NCI-H1417 (cell line): ENCODE measurements around the gene ITGA1.
"Not testable (repeated sequence)": the region's sequence is repeated elsewhere in the genome, so short reads cannot be mapped to it uniquely, and the experiment has no call there.

Source experiments
- DNase-seq, 3 experiments: peaks; one replicate each; lab custom pipeline; 2025; lab: John Stamatoyannopoulos, UW

ITGA1 gene

DNA sequence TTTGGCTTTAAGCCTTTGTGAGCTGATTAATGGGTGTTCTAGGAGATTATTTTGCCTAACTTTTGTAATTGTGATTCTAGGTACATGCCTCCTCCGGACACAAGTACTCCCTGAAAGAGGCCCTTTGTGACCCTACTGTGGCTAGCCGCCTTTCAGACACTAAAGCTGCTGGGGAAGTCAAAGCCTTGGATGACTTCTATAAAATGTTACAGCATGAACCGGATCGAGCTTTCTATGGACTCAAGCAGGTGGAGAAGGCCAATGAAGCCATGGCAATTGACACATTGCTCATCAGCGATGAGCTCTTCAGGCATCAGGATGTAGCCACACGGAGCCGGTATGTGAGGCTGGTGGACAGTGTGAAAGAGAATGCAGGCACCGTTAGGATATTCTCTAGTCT lies 13.6 kb downstream of the ITGA1 start:
- peak in 2 of 3 experiments; percentile 23 to 28 for DNase-seq

DNA sequence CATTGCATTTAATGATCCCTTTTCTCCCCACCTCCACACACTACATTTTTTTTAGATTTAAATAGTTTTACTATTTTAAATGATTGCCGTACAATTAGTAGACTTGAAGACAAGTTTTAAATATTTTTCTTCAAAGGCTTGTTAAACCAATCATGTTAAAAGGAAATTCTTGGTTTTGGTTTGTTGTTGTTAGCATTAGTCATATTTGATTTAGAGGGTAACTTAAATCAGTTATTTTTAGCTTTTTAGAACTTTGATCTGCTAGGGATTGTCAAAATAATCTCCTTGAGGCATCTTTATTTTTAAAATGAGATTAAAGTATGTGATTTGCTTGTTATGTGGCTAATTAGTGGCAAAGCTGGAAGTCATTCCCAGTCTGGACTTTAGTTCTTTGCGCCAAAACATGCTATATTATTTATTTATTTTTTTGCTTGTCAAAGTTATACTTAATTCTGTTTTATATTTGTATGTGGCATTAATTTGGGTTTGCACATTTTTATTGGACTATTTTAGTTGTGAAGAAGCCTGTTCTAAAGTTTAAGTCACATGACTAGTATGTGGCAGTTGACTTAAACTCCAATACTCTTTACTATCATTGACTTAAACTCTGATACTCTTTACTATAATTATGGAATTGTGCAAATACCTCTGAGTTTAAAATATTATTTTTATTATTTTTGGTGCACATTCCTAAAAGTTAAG lies 14.7 kb downstream of the ITGA1 start:
- no peak for DNase-seq

- DNase-seq: no peak
Observed at GRCh38 chr5:52802974-52803336, 15.2 kb downstream of the ITGA1 start.

DNA sequence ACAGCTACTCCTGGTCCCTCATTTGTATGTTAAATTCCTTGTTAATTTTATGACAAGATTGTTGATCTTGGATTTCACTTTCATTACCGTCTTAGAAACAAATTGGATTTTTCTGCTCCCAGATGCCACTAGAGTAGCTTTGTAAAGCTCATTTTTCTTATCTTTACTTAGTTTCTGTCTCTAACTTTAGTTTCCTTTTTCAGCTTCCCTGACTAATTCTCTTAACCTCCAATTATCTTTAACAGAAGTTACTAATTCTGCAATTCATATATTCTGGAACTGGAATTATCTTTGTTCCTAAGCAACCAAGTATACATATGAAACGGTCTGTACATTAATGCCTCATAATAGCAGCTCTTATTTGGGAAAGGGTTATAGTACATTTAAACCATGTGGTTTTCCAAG lies 16.7 kb downstream of the ITGA1 start:
- no peak for DNase-seq

DNA sequence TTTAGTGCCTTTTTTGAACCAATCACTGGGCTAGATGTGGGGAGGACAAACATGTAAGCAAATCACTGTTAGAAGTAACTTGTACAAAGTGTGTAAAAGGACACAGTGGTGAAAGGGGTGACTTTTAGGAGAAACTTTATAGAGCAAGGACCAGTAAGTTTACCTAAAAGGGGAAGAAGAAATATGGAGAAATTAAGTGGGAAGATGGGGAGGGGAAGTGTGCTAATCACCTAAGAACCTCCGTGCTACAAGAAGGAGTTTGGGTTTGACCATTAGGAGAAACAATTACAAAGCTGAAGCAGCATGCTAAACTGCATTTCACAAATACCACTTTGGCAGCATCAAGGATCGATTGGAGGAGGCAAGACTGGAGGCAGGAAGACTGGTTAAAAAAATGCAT lies 17.3 kb downstream of the ITGA1 start:
- DNase-seq: no peak

DNA sequence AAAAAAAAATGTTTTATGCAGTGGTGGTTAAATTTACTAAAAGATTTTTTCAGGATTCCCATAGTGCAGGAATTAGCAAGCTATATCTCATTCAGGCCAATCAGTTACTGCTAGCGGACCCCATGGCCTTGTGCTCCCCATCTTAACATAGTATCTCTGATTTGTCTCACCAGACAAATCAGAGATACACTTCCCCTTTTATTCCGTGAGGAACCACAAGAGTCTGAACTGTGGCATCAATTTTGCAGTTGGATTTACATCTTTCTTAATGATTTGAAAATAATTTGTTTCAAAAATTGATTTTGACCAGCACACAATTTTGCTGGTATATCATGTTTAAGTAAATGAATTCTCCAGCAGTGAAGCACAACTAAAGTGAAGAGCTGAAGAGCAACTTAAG lies 17.9 kb downstream of the ITGA1 start:
- DNase-seq: no peak

DNA sequence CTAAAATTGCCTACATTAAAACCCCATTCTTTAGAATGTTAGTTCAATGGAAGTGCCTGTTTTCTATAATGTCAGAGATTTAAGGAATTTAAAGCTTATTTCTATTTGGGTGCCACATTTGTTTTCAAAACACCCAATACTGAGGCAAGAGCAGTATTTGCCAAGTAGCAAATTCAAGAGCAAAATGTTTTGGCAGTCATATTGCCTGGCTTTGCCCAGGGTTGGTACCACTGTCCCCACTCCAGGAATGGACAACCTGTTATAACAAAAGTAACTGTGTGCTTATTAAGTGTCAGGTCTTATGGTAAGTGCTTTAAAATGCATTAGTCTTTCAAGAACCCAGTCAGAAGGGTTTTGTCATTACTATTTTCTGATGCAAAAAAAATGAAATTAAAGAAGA lies 19.3 kb downstream of the ITGA1 start:
- no peak for DNase-seq

DNA sequence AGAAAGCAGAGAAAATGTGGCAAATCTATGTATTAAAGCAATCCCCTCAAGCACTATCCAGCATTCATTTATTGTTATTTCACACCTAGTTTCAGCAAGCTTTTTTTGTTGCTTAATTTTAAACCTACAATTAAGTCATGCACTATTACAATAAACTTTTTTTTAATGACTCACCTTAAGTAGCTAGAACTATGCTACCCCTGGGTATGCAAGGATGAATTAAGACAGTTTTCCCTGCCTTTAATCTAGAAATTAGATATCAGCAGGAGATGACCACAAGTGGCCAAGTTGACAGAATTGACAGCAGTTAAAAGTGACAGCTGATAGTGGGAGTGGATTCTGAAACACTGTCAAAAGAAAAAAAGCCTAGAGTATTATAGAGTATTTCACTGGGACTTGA lies 20.0 kb downstream of the ITGA1 start:
- DNase-seq: peak in 1 of 3 experiments; percentile 3

DNA sequence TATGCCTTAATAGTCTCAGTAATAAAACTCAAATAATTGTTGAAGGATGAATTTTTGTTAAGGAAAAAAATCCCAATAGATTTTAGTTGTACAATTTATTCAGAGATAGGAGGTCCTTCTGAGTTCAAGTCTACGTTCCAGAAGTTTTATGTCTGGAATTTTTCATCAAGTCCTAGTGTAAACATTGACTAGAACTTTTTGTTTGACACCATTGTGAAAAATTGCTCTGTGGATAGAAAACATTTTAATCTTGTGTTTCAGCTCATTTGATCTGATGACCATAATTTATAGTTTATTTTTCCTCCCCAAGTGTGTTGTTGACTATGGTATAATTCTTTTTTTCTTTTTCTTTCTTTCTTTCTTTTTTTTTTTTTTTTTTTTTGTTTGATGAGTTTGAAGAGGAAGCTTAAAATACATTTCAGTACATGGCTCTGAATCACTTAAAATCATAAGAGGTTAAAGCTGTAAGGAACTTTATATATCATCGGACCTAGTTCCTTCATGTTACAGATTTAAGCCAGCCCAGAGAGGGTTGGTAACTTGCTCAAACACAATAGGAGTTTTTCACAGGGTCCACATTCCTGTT lies 20.7 kb downstream of the ITGA1 start:
- no peak for DNase-seq

DNA sequence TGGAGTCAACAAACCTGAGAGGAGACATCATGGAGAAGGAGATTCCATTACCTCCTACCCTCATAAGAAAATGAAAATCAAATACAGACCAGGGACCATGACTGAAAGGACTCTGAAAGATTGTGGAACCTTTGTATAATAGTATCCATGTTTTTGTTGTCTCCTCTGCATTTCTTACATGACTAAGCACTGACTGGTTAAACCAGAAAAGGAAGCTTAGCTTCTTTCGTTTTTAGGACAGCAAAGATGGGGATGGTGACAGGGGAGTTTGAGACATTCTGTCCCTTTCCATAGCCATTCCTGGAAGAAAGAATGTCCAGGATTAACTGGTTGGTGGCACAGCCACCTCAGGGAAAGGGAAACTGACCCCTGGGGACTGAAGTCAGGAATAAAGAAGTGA lies 22.2 kb downstream of the ITGA1 start:
- DNase-seq: no peak

DNA sequence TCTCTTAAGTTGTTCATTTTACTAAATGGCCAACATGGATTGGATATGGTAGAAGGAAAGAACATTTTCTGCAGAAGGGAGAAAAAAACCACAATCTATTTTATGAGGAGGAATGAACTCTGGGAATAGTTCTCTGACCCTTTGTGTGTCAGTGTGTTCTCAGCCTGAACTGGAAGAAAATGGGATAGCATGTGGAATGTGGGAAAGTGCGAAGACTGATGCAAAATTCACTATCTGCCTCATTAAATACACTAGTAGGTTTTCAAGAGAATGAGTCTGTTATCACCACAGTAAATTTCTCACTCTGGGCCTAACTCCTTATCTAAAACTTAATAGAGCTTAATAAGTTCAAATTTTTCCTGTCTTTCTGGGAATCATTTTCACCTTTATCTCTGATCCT lies 22.7 kb downstream of the ITGA1 start:
- no peak for DNase-seq

GRCh38 chr5:52811067-52811749 lies 23.5 kb downstream of the ITGA1 start:
- no peak for DNase-seq

DNA sequence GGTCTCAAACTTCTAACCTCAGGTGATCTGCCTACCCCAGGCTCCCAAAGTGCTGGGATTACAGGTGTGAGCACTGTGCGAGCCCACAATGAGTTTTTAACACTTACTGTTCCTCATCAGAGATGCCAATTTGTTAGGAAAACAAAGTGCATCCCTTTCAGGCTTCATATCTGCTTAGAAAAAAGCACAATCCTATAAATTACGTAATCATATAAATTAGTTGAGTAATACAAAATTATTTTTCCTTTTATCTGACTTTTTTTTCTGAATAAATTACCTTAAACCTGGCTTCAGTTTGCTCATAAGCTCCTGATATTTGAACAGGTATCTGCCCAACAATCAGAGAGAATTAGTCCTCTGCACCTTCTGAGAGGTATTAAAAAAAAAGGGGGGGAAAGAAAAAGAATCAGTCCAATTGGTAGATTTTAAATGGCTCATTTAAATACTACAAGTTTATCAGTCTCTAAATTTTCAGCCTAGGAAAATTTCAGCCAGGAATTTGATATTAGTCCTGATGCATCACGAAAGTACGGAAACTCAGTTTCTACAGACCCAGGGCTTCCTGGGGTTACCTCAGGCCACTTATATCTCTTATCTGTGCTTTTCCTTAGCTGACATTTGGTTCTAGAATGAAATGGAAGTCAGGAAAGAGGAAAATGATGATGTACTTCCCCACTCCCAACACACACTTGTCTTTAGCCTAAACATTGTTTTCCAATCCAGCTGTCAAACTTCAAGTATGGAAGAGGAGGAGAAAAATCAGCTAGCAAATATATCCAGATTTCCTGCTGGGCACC lies 26.8 kb downstream of the ITGA1 start:
- no peak for DNase-seq

GRCh38 chr5:52817818-52818217 lies 30.1 kb downstream of the ITGA1 start:
- no peak for DNase-seq

- no peak for DNase-seq
Observed at GRCh38 chr5:52818360-52818759, 30.6 kb downstream of the ITGA1 start.

DNA sequence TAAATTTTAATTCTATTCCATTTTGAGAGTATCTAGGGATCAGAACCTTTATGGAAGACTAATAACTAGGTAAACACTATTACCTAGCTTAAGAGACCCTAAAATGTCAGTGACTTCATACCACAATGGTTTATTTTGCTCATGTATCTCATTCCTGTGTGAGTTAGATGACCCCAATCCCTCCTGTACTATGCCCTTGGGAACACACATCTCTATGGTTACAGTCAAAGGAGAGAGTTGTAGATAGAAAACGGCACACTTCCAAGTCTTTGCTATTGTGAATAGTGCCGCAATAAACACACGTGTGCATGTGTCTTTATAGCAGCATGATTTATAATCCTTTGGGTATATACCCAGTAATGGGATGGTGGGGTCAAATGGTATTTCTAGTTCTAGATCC lies 31.1 kb downstream of the ITGA1 start:
- DNase-seq: not testable (repeated sequence)

GRCh38 chr5:52821901-52822300 lies 34.2 kb downstream of the ITGA1 start:
- no peak for DNase-seq

DNA sequence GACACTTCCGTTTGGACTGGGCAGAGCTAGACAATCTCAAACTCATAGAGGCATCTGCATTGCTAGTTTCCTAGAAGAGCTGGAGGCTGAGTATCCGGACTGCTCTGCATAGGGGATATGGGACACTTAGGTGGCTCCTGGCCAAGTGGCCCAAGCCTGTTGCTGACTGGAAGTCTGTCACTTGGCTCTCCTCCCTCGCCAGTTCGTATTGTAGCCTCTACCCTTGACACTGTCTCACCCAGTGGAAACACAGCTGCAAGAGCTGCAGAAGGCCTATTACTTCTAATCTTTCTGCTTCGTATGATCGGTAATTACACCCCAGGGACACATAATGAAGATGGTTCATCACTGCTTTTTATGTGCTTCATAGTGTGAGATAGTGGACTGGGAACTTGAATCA lies 34.7 kb downstream of the ITGA1 start:
- peak in 1 of 3 experiments; percentile 33 for DNase-seq

DNA sequence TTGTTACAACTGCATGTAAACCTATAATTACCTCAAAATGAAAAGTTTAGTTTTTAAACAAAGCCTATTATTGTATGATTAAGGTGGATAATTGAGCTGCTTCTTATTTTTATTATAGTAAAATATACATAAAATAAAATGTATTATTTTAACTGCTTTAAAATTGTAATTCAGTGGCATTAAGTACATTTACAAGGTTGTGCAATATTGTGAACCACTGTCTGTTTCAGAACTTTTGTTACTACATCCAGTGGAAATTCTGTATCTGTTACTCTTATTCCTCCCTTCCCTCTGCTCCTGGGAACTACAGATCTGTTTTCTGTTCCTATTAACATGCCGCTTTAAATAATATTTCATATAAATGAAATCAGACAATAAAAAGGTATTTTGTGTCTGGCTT lies 37.1 kb downstream of the ITGA1 start:
- DNase-seq: no peak

GRCh38 chr5:52825826-52826225 lies 38.1 kb downstream of the ITGA1 start:
- DNase-seq: no peak

- DNase-seq: no peak
Observed at GRCh38 chr5:52827815-52828214, 40.1 kb downstream of the ITGA1 start.

DNA sequence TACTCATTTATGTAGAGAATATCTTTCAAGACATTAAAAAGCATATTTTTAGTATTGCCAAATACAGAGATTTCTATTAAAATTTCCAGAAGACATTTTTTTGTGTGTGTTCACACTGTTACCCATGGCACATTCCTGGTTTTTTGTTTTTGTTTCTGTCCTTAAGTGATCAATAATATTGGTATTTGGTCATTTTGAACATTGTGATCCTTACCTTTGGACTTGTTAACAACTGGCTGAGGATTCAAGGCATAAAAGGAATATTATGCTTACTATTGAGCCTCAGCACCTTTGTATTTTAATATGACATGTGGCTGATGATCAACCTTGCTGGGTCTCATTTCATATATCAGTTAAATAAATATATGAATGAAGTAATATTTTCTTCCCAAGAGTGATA lies 41.9 kb downstream of the ITGA1 start:
- DNase-seq: no peak

GRCh38 chr5:52830650-52831049 lies 42.9 kb downstream of the ITGA1 start:
- DNase-seq: no peak
